Mesendoderm (in vitro differentiated cells): ENCODE data around the gene ENO1.
"Not testable (repeated sequence)": the region's sequence is repeated elsewhere in the genome, so short reads cannot be mapped to it uniquely, and the experiment has no call there.

Source experiments
- DNase-seq: peaks from one replicate; pipeline ENCODE4 v3.0.0; 2013
- H2AK5ac ChIP-seq: 2 replicates; pipeline ENCODE4 v1.6.1; 2013; ENCODE audit warnings: low read length, inconsistent platforms
- H2BK120ac ChIP-seq: 2 replicates; pipeline ENCODE4 v1.6.1; 2013; ENCODE audit warnings: low read depth, mild to moderate bottlenecking, low read length, moderate library complexity, mixed read lengths
- H2BK15ac ChIP-seq: replicated peaks from 2 replicates; pipeline ENCODE4 v1.6.1; 2013; ENCODE audit warnings: low read depth, mild to moderate bottlenecking, moderate library complexity
- H2BK5ac ChIP-seq: 2 replicates; pipeline ENCODE4 v1.6.1; 2013; ENCODE audit warnings: low read length, inconsistent platforms
- H3K18ac ChIP-seq: 2 replicates; pipeline ENCODE4 v1.6.1; 2013; ENCODE audit warnings: mild to moderate bottlenecking, low read length, mixed read lengths
- H3K23ac ChIP-seq: one replicate; pipeline ENCODE4 v1.6.1; 2013; ENCODE audit warnings: low read length
- H3K27ac ChIP-seq: 2 replicates; pipeline ENCODE4 v1.5.1; 2013; ENCODE audit warnings: low read depth, mild to moderate bottlenecking, inconsistent platforms, low read length, moderate library complexity
- H3K27me3 ChIP-seq: 2 replicates; pipeline ENCODE4 v1.6.1; 2013; ENCODE audit warnings: low read length, control low read depth, mild to moderate bottlenecking, inconsistent platforms; ENCODE audit not compliant: insufficient read depth, poor library complexity
- H3K36me3 ChIP-seq: 2 replicates; pipeline ENCODE4 v1.6.1; 2013; ENCODE audit warnings: low read length, inconsistent platforms; ENCODE audit not compliant: control insufficient read depth, insufficient read depth
- H3K4ac ChIP-seq: one replicate; pipeline ENCODE4 v1.6.1; 2013; ENCODE audit warnings: low read depth, mild to moderate bottlenecking, low read length, moderate library complexity
- H3K4me1 ChIP-seq: 2 replicates; pipeline ENCODE4 v1.6.1; 2013; ENCODE audit warnings: low read depth, low read length, inconsistent platforms; ENCODE audit not compliant: control insufficient read depth
- H3K4me2 ChIP-seq: 2 replicates; pipeline ENCODE4 v1.6.1; 2013; ENCODE audit warnings: low read length
- H3K4me3 ChIP-seq: 2 replicates; pipeline ENCODE4 v1.5.1; 2013; ENCODE audit warnings: mild to moderate bottlenecking, low read length
- H3K56ac ChIP-seq: one replicate; pipeline ENCODE4 v1.6.1; 2013; ENCODE audit warnings: low read length
- H3K79me1 ChIP-seq: 2 replicates; pipeline ENCODE4 v1.6.1; 2013; ENCODE audit warnings: low read length, inconsistent platforms
- H3K79me2 ChIP-seq: 2 replicates; pipeline ENCODE4 v1.6.1; 2013; ENCODE audit warnings: mild to moderate bottlenecking, low read length; ENCODE audit not compliant: control insufficient read depth, insufficient read depth
- H3K9ac ChIP-seq: 2 replicates; pipeline ENCODE4 v1.6.1; 2013; ENCODE audit warnings: low read length, inconsistent platforms
- H4K5ac ChIP-seq: one replicate; pipeline ENCODE4 v1.6.1; 2013; ENCODE audit warnings: low read length
- H4K8ac ChIP-seq: one replicate; pipeline ENCODE4 v1.6.1; 2013; ENCODE audit warnings: low read depth, mild to moderate bottlenecking, control low read depth, low read length, moderate library complexity
- WGBS: extraction: QIAGEN DNeasy Blood & Tissue Kit; methylation state at CpG from one replicate; pipeline ENCODE4 v1.1.7; 2013; ENCODE audit warnings: low lambda C conversion rate, missing lambda C conversion rate; ENCODE audit not compliant: insufficient coverage; ENCODE audit errors: extremely low coverage; 5-methylcytosine and 5-hydroxymethylcytosine counted together

Gene ENO1

GRCh38 chr1:8917536-8917935, 39.0 kb upstream of the ENO1 start:
- DNase-seq, H2BK5ac ChIP-seq, H3K79me2 ChIP-seq, H4K8ac ChIP-seq, H3K23ac ChIP-seq, H3K27ac ChIP-seq, H3K4ac ChIP-seq, H2AK5ac ChIP-seq, H2BK120ac ChIP-seq, H3K4me1 ChIP-seq, H3K79me1 ChIP-seq, H2BK15ac ChIP-seq, H3K18ac ChIP-seq, H3K36me3 ChIP-seq, H3K4me2 ChIP-seq, H3K9ac ChIP-seq, H3K56ac ChIP-seq, H3K27me3 ChIP-seq, H4K5ac ChIP-seq, H3K4me3 ChIP-seq: not testable (repeated sequence)
- WGBS: no CpG with 5 or more reads among the region's 10 CpGs

- H3K27me3 ChIP-seq: no peaks in the 10 kb centered on the region
- no CpG with 5 or more reads among the region's 3 CpGs for WGBS
- no peak overlapping the region for H2BK5ac ChIP-seq
- H3K18ac ChIP-seq: no peak overlapping the region
- H3K4me1 ChIP-seq: peaks cover 3% of the 10 kb centered on the region
- H3K23ac ChIP-seq: no peak overlapping the region
- no peak overlapping the region for H3K4me2 ChIP-seq
- no peaks in the 10 kb centered on the region for H3K79me2 ChIP-seq
- H3K79me1 ChIP-seq: no peaks in the 10 kb centered on the region
- DNase-seq: no peak
- no peak overlapping the region for H3K27ac ChIP-seq
- no peak overlapping the region for H3K9ac ChIP-seq
- no peaks in the 10 kb centered on the region for H3K36me3 ChIP-seq
- H3K56ac ChIP-seq: no peak overlapping the region
- H2BK15ac ChIP-seq: no peak overlapping the region
- H3K4ac ChIP-seq: no peak overlapping the region
- no peak overlapping the region for H3K4me3 ChIP-seq
- no peak overlapping the region for H2AK5ac ChIP-seq
- H4K8ac ChIP-seq: no peak overlapping the region
- H4K5ac ChIP-seq: no peak overlapping the region
- H2BK120ac ChIP-seq: no peak overlapping the region
Measured at GRCh38 chr1:8915446-8915845, 37.0 kb upstream of the ENO1 start.

GRCh38 chr1:8914466-8914865, 36.0 kb upstream of the ENO1 start:
- Histone ChIP-seq H3K27ac (peak overlapping the region; percentile 86), H3K4me3 (no peak overlapping the region), H3K79me2 (no peaks in the 10 kb centered on the region), H3K79me1 (no peaks in the 10 kb centered on the region), H3K18ac (peak overlapping the region; percentile 85), H3K27me3 (no peaks in the 10 kb centered on the region), H3K9ac (no peak overlapping the region), H4K8ac (no peak overlapping the region), H3K4me2 (no peak overlapping the region), H2AK5ac (no peak overlapping the region), H2BK15ac (no peak overlapping the region), H3K4ac (peak overlapping the region; percentile 79), H3K56ac (no peak overlapping the region), H2BK120ac (peak overlapping the region; percentile 68), H4K5ac (no peak overlapping the region), H3K36me3 (no peaks in the 10 kb centered on the region), H3K4me1 (peaks cover 3% of the 10 kb centered on the region), H2BK5ac (peak overlapping the region; percentile 78), H3K23ac (no peak overlapping the region)
- peak; percentile 91 for DNase-seq
- no CpG with 5 or more reads among the region's 7 CpGs for WGBS

- H3K18ac ChIP-seq: peak overlapping the region; percentile 0
- H3K36me3 ChIP-seq: no peaks in the 10 kb centered on the region
- no peak overlapping the region for H2BK5ac ChIP-seq
- H3K23ac ChIP-seq: no peak overlapping the region
- no peak overlapping the region for H3K9ac ChIP-seq
- no peak overlapping the region for H4K8ac ChIP-seq
- no peak overlapping the region for H2BK15ac ChIP-seq
- no peak overlapping the region for H3K4me2 ChIP-seq
- no peak overlapping the region for H3K56ac ChIP-seq
- peaks cover 3% of the 10 kb centered on the region for H3K4me1 ChIP-seq
- no CpG with 5 or more reads among the region's 9 CpGs for WGBS
- no peak overlapping the region for H4K5ac ChIP-seq
- H3K27ac ChIP-seq: no peak overlapping the region
- H3K79me1 ChIP-seq: no peaks in the 10 kb centered on the region
- no peaks in the 10 kb centered on the region for H3K79me2 ChIP-seq
- no peaks in the 10 kb centered on the region for H3K27me3 ChIP-seq
- no peak overlapping the region for H2BK120ac ChIP-seq
- H2AK5ac ChIP-seq: no peak overlapping the region
- peak overlapping the region; percentile 0 for H3K4ac ChIP-seq
- no peak for DNase-seq
- no peak overlapping the region for H3K4me3 ChIP-seq
Measured at GRCh38 chr1:8913457-8913856, 35.0 kb upstream of the ENO1 start.

- no CpG with 5 or more reads among the region's 17 CpGs for WGBS
- no peaks in the 10 kb centered on the region for H3K79me2 ChIP-seq
- no peak overlapping the region for H2BK15ac ChIP-seq
- H3K18ac ChIP-seq: peak overlapping the region; percentile 16
- H3K27me3 ChIP-seq: no peaks in the 10 kb centered on the region
- no peak overlapping the region for H3K23ac ChIP-seq
- H2BK5ac ChIP-seq: no peak overlapping the region
- H3K56ac ChIP-seq: no peak overlapping the region
- H3K4ac ChIP-seq: no peak overlapping the region
- H3K79me1 ChIP-seq: no peaks in the 10 kb centered on the region
- peak overlapping the region; percentile 19 for H3K27ac ChIP-seq
- DNase-seq: peak; percentile 81
- no peak overlapping the region for H4K8ac ChIP-seq
- no peak overlapping the region for H2AK5ac ChIP-seq
- no peak overlapping the region for H3K4me3 ChIP-seq
- H3K36me3 ChIP-seq: no peaks in the 10 kb centered on the region
- H4K5ac ChIP-seq: no peak overlapping the region
- H3K4me1 ChIP-seq: peaks cover 3% of the 10 kb centered on the region
- no peak overlapping the region for H3K4me2 ChIP-seq
- H2BK120ac ChIP-seq: peak overlapping the region; percentile 86
- H3K9ac ChIP-seq: no peak overlapping the region
Measured at GRCh38 chr1:8911416-8912309, 33.2 kb upstream of the ENO1 start.
